D721Med (cell line): ENCODE data around the gene PDE7B.

Experiments used
- DNase-seq: peaks from one replicate; pipeline ENCODE4 v3.0.0; 2011; ENCODE audit warnings: low spot score; ENCODE audit not compliant: insufficient read length
- FAIRE-seq: peaks from 2 replicates; lab custom pipeline; 2011; peaks lifted over from hg19 to GRCh38; lab: Jason Lieb, UNC
- CTCF ChIP-seq: IDR thresholded peaks from 2 replicates; pipeline ENCODE4 v1.5.1; 2012; ENCODE audit warnings: mild to moderate bottlenecking, control low read depth; ENCODE audit not compliant: insufficient read depth; ENCODE audit errors: missing control alignments

PDE7B gene

DNA sequence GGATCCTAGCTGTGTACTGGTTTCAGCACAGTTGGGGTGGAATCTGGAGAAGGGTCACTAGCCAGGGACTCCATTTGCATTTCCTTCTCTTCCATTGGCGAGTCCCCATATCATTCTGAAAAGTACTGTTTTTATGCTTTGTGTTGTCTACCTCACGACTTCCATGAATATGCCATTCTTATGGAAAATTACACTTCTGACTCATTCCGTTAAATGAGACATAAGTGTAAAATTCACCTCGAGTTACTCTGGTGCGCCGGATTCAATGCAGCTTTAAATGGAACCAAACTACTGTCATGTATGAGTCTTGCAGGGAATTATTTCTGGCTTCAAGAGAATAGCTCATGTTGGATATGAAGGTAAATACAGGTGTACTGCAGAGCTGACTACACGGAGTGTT lies 99.2 kb downstream of the PDE7B start:
- FAIRE-seq (no peak), DNase-seq (no peak)
- TF ChIP-seq CTCF, result no peak

DNA sequence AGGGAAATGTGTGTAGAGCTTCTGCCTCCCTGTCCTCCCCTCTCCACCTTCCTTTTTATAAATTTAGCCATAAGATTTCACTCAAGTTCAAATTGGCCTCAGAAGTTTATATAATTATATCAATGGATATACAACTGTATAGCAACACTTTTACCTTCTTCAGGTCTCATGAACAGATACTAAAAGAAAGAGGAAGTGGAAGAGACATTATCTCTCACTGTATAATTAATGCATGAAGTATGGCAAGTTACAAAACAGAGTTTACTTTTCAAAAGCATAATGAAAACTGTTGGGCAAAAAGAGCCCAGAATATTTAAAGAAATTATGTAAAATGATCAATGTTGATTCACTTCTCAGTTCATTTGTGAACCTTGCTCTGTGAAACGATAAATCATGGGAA lies 99.7 kb downstream of the PDE7B start:
- DNase-seq (no peak), FAIRE-seq (no peak)
- TF ChIP-seq CTCF, result no peak

DNA sequence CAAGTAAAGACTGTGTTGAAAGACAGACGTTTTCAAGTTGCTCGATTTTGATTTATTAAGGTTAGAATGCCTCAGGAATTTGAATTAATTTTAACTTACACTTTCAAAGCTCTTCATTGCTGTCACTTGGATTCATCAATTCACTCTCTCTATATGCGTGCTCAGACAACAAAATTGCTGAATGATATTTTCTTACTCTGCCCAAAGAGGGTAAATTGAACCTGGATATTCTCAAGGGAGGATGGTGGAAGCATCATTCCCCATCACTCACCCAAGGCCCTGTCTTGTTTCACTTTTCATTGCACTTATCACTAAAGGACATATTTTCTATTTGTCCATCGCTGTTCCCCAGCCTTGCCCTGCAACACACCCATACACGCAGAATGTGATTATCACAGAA lies 102.3 kb downstream of the PDE7B start:
- FAIRE-seq (no peak), DNase-seq (no peak)
- no peak for TF ChIP-seq CTCF

- FAIRE-seq (no peak), DNase-seq (no peak)
- no peak for TF ChIP-seq CTCF
Observed at GRCh38 chr6:135955099-135955498, 103.6 kb downstream of the PDE7B start.

GRCh38 chr6:135962731-135963130 lies 111.2 kb downstream of the PDE7B start:
- DNase-seq, result no peak
- no peak for TF ChIP-seq CTCF
- no peak for FAIRE-seq

- no peak for FAIRE-seq
- no peak for DNase-seq
- no peak for TF ChIP-seq CTCF
Observed at GRCh38 chr6:135970750-135971149, 119.2 kb downstream of the PDE7B start.

GRCh38 chr6:135971351-135971750 lies 119.8 kb downstream of the PDE7B start:
- FAIRE-seq, result no peak
- DNase-seq, result no peak
- no peak for TF ChIP-seq CTCF
